ENCODE data around the gene ATP6V1G1.

The ATP6V1G1 gene

GRCh38 chr9:114613087-114613486, 25.5 kb downstream of the ATP6V1G1 start:
- H3K4me3 ChIP-seq (ENCODE audit: control insufficient read depth, low read depth, low read length), result no peak overlapping the region
- TF ChIP-seq, protein P1, sequence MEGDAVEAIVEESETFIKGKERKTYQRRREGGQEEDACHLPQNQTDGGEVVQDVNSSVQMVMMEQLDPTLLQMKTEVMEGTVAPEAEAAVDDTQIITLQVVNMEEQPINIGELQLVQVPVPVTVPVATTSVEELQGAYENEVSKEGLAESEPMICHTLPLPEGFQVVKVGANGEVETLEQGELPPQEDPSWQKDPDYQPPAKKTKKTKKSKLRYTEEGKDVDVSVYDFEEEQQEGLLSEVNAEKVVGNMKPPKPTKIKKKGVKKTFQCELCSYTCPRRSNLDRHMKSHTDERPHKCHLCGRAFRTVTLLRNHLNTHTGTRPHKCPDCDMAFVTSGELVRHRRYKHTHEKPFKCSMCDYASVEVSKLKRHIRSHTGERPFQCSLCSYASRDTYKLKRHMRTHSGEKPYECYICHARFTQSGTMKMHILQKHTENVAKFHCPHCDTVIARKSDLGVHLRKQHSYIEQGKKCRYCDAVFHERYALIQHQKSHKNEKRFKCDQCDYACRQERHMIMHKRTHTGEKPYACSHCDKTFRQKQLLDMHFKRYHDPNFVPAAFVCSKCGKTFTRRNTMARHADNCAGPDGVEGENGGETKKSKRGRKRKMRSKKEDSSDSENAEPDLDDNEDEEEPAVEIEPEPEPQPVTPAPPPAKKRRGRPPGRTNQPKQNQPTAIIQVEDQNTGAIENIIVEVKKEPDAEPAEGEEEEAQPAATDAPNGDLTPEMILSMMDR (conservative IDR thresholded peaks at IDR 0.05; ENCODE audit: control insufficient read depth, insufficient read depth, low read depth, low read length), result no peak
- no peak for DNase-seq (ENCODE audit: low read depth)

DNA sequence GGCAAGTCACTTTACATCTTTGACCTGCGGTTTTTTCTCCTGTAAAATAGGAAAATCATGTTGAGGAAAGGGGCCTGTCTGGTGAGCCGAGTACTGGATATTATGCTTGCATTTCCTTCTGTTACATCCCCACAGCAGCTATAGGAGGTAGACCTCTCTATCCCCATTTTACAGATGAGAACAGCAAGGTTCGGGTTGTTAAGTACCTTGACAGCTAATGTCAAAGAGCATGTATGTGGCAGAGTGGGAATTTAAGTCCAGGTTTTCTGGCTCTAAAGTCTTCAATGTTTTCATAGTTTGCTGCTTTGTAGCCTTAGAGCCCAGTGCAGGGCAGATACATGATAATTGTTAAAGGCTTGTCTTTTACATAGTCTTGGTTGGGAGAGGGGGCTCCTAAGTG, 26.4 kb downstream of the ATP6V1G1 start:
- no peak for DNase-seq (ENCODE audit: low read depth)
- TF ChIP-seq, protein P1 (conservative IDR thresholded peaks at IDR 0.05; ENCODE audit: control insufficient read depth, insufficient read depth, low read depth, low read length), result no peak

DNA sequence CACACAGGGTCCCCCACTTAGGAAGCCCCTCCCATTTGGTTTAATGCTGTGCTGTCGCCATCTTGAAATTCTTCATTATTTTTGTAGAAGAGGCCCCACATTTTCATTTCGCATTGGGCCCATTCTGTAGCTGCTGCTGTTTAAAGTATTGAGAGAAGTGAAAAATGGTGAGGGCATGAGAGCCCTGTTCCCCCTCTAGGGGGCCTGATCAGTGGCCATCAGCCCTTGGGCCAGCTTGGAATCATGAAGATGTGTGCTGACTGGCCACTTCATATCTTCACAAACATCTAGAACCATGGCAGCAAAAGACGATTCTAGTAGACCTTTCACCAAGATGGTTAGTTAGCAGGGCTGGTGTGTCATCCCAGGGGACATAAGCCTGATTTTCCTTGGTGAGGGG, 26.8 kb downstream of the ATP6V1G1 start:
- DNase-seq (ENCODE audit: low read depth), result no peak
- TF ChIP-seq, protein P1 (conservative IDR thresholded peaks at IDR 0.05; ENCODE audit: control insufficient read depth, insufficient read depth, low read depth, low read length), result no peak
- no peak overlapping the region for H3K4me3 ChIP-seq (ENCODE audit: control insufficient read depth, low read depth, low read length)

More for the DNA sequence above, 26.4 kb downstream of the ATP6V1G1 start:
- H3K4me3 ChIP-seq (ENCODE audit: control insufficient read depth, low read depth, low read length), result no peak overlapping the region

DNA sequence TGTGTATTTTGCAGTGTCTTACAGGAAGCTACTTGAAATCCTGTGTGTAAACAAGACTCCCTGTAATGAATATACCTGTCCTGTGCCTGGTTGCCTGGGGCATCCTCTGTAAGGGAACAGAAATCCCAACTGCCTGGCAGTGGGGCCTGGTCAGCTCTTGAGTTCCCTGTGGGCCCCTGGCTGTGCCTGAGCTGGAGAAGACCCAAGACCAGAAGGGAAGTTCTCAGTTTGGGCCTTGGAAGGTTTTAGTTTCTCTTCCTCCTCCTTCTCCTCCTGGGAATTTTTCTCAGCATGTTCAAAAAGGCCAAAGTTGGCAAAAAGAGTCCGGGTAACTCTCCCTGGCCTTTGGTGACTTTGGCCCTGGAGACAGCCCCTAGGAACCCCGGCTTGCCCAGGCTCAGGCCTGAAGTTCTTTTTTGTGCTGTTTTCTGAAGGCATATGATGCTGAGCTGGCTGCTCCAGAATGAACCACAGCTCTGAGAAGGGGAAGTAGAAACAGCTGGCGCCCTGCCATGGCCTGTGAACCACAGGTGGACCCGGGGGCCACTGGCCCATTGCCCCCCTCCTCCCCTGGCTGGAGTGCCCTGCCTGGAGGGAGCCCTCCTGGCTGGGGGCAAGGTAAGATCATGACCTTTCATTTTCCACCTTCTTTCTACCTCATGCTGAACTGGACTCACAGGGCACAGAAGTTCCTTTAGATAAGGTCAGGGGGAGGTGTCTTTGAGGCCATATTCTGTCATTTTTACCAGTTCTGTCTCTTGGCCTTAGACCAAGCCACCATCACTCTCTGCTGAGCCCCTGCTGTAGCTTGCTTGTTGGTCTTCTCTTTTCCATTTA, 29.3 kb downstream of the ATP6V1G1 start:
- TF ChIP-seq, protein P1 (conservative IDR thresholded peaks at IDR 0.05; ENCODE audit: control insufficient read depth, insufficient read depth, low read depth, low read length), result no peak
- DNase-seq (ENCODE audit: low read depth), result no peak
- no peak overlapping the region for H3K4me3 ChIP-seq (ENCODE audit: control insufficient read depth, low read depth, low read length)

DNA sequence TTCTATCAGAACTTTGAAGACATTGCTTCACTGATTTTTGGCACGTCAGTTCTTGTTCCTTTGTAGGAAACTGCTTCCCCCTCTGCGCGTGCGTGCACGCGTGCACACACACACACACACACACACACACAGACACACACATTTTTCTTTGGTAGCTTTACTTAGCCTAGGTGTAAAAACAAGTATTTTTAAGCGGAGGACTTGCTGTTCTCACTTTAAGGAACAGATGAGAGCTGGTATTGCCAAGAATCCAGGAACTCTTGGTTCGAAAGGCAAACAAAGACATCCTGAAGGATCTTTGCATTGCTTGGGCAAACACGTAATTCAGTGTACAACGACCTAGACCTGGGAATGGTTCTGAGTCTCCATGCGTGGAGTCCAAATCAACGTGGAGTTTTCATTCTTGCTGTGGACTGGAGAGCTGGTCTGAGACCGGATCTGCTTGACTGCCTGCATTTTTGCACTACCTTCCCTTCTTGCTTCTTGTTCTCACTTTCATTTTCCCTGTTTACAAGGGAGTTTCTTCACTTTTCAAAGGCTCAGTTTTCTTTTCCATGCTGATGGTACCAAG, 31.7 kb downstream of the ATP6V1G1 start:
- H3K4me3 ChIP-seq (ENCODE audit: control insufficient read depth, low read depth, low read length), result no peak overlapping the region
- no peak for DNase-seq (ENCODE audit: low read depth)
- TF ChIP-seq, protein P1 (conservative IDR thresholded peaks at IDR 0.05; ENCODE audit: control insufficient read depth, insufficient read depth, low read depth, low read length), result no peak

GRCh38 chr9:114621561-114621960, 34.0 kb downstream of the ATP6V1G1 start:
- H3K4me3 ChIP-seq (ENCODE audit: control insufficient read depth, low read depth, low read length), result no peak overlapping the region
- TF ChIP-seq, protein P1 (conservative IDR thresholded peaks at IDR 0.05; ENCODE audit: control insufficient read depth, insufficient read depth, low read depth, low read length), result no peak
- no peak for DNase-seq (ENCODE audit: low read depth)
